Raji (cell line): Measurements from ENCODE around the gene CNKSR2.

ENCODE experiments used
- POLR2A ChIP-seq: IDR thresholded peaks from 2 replicates; pipeline ENCODE4 v1.6.1; 2011; ENCODE audit warnings: low read depth, low read length, control low read depth; ENCODE audit not compliant: insufficient read depth

Gene CNKSR2

DNA sequence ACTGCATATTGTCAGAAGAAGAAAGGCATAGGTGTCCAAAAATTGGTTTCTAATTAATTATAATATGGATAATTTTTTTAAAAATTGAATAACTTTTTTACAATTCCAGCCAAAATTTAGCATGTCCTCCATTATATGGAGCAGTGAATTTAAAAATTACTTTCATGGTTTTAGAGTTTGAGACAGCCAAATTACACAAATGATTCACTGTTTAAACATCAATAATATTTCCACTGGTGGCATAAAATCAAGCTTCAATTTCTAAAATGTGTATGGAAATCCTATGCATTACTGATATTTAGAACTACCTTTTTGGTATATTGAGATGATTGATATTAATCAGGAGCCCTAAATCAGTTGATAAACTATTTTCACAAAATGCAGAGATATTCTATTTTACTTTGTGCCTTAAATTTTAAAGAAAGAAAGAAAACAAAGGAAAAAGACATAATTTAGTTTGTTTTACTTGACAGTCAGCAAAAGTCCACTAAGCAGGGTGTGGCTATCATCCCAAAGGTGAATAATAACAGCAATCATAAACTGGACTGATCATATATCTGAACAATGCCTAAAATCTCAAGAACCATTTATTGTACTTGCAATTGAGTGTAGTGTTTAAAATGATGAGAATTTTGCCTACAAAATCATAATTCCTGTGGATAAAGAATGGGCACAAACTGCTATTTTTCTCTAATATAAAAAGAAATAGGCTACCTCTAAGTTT is 249.7 kb downstream of the CNKSR2 start:
- no peak for TF ChIP-seq POLR2A

DNA sequence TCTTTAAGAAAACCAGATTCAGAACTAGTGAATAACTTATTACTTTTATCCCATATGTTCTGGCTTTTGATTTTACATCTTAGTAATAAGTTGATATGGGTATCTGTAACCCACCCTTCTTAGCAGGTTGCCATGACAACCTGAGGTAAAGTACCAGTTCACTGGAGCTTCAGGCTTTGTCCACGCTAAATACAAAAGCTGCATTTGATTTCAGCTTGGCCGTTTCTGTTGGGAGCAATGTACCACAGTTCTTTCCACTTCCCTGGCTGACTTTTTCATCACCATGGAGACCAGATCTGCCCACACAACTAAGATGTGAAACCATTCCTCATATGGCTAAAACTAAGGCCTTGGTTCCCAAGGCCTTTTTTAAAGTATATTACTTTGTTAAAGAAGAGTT is 257.8 kb downstream of the CNKSR2 start:
- TF ChIP-seq POLR2A = no peak

DNA sequence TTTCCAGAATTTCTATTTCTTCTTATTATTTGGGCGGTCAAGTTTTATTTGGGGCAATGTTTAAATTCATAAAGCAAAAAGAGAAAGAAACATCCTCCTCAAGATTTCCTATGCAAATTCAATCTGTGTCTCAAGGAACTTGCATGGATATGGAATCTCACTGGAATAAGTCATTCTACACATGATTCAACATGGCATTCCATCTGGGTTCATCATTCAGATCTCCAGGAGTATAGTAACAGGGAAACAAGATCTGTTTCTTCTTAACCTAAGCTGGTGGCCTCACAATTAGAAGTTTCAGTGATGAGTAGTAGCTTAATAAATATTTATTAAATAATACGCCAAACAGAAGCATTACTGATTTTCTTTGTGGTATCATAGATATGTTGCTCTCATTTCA is 264.1 kb downstream of the CNKSR2 start:
- TF ChIP-seq POLR2A = no peak

DNA sequence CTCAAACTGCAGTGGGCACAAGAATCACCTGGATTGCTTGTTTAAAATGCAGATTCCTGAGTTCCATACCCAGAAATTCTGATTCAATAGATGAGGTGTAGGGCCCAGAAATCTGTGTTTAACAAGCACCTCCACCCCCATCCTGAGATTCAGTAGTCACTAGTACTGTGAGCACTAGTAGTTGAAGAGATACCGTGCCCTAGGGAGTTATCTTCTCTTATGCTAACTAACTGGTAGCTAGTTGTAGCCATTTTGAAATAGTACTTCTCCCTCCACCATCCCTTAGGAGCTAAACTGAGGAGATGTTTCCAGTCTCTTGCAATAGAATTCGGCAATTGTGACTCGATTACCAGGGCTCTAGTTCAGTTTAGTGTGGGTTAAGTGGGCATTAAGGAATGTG is 265.6 kb downstream of the CNKSR2 start:
- no peak for TF ChIP-seq POLR2A

DNA sequence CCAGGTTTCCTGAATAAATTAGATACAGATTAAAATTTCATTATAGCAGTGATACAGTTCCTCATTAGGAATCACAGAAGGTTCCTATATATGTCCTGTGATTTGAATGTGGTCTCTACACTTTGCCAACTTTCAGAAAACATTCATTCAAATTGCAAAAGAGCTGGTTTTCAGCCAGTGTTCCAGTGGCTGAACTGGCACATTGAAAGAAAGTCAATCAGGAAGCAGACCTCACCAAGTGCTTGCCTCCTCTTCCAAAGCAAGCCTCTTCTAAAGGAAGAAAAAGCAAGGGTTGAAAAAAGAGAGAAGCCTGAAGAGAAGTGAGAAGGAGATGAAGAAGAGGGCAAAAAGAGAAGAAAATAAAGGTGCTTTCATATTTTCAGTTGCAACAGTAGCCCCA is 271.2 kb downstream of the CNKSR2 start:
- TF ChIP-seq POLR2A = no peak

DNA sequence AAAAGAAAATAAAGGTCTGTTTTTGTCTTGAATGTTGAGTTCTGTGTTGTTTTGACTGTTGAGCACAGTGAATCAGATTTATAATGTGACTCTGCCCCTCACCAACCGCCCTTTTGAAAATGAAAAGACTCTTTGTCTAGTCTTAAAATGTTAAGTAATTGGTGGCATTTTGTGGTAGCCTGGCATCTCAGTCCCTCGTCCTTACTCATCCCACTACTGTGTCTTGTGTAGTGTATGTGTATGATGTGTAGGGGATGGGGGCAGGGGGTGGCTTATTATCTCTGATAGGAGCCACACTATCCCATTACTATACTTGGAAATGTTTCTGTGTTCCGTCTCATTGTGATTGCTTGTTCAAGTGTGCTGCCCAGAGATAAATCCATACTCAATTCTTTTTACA is 271.7 kb downstream of the CNKSR2 start:
- TF ChIP-seq POLR2A = no peak

DNA sequence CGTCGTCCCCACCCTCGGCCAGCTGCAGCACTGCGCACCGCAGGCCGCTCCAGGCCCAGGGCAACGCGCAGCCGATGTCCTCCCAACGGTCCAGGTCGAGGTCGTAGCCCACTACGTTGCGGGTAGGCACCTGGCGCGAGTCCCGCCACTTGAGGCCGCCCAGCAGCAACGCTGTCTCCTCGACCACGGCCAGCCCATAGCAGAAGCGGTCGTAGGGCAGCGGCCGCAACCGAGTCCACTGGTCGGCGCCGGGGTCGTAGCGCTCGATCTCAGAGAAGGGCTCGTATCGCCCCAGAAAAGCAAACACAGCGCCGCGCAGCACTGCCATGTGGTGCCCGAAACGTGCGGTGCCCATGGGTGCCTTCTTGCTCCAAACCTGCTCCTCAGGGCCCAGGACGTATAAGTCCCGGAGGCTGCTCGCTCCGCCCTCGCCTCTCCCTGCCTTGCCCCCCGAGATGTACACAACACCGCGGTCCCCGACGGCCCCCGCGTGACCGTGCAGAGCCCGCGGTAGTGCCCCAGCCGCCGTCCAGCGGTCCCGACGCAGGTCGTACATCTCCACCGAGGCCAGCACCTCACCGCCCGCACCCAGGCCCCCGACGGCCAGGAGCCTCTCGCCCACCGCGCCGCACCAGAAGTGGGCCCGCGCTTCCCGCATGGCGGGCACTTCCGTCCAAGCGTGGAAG is 281.8 kb downstream of the CNKSR2 start:
- TF ChIP-seq POLR2A = no peak

DNA sequence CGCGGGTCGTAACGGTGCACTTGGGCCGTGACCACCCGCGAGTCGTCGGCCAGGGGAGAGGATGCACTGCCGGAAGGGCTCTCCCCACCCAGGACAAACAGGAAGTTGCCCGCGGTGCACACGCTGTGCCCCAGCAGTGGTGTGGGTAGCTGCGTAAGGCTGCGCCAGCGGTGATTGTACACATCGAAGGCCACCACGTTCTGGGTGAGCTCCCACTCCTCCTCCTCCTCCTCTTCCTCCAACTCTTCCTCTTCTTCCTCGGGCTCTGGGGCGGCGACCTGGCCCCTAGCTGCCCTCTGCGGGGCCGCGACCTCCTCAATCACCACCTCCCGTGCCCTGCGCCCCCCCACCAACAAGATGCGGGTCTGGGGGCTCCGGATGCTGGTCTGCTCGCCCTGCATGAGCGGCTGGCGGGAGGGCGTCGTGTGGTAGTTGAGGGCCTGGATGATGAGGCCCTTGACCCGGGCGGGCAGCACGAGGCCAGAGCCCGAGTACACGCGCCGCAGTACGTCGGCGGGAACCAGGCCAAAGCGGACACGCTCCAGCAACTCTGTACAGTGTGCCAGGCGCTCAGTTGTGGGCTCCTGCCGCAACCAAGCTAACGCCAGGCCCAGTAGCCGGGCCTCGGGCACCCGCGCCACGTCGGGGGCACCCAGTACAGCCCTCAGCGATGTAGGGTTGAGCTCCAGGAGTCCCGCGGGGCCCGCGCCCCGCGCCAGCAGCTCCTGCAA is 282.5 kb downstream of the CNKSR2 start:
- TF ChIP-seq POLR2A = no peak

DNA sequence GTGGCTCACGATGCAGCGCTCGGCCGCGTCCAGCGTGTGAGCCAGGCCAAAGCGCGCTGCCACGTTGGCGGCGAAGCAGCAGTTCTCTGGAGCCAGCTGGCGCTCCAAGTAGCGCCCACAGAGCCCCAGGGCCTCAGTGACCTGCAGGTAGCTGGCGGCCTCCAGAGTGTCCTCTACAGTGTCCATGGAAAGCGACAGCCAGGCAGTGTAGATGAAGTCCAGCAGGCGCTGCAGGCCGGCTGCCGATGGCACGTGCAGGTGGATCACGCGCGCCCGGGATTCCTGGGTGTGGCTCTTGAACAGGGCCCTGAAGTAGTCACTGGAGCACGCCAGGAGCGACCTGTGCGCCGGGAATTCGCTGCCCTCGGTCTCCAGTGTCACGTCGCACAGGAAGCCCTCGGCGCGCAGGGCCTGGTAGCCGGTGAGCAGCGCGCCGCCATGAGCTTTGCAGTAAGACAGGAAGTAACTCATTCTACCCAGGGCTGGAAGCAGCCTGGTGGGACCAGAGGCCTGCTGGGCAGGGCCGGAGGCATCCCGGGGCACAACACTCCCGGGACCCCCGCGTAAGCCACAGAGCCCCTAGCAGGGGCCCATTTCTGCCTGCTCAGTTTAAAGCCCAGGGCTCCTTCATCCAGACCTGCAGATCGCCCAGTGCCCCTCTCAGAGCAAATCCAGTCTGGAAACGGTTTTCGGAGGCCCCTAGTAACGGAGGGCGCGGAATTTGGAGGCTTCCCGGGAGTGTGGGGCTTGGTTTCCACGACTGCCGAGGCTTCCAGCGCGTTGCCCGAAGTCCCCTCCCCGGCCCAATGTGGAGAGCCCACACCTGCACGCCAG is 283.3 kb downstream of the CNKSR2 start:
- no peak for TF ChIP-seq POLR2A

DNA sequence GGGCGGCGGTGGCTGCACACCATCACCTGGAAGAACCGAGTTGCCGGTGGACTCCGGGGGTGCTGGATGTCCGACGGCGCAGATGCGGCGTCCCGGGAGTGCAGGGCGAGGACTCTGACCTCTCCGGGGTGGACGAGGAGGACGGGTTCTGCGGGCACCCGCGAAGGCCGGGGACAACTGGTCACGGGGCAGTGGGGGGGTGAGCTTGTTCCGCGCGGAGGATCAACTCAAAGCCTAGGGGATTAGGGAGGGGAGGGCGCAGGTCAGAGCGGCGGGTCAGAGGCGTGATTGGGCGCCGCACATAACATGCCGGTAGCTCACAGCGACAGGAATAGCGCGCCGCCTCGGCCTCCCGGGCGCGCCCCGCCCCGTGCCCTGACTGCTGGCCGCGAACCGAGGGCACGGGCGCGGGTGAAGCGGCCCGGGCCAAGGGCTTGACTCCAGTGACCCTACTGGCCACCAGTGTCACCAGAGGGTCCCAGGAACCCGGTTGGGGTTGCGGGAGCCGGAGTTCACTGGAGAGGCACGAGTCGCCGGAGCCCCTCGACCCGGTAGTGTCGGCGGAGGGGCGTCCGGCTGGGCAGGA is 284.0 kb downstream of the CNKSR2 start, which contains the start of gene KLHL34:
Gene KLHL34, minus strand, starts transcription at position 179 of the 586 bp plus-strand sequence. CDS start 542 bp downstream, outside the sequence.
- TF ChIP-seq POLR2A = no peak

DNA sequence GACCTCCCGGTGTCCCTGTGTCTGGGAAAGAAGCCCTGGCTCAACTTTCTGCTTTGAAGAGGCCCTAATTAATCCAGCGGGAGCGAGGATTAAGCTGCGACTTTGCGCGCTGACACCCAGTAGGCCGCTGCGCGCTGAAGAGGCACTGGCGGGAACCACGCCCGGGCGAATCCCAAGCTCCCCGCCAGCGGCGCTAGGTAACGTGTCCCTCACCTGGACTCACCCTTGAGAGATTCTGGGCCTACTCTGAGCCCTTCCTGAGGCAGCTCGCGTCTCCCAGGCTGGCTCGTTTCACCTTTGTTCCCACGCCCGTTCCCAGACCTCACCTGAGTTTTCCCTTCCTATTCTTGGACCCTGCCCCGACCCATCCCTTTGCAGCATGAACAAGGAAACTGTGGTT is 284.5 kb downstream of the CNKSR2 start:
- TF ChIP-seq POLR2A = no peak

DNA sequence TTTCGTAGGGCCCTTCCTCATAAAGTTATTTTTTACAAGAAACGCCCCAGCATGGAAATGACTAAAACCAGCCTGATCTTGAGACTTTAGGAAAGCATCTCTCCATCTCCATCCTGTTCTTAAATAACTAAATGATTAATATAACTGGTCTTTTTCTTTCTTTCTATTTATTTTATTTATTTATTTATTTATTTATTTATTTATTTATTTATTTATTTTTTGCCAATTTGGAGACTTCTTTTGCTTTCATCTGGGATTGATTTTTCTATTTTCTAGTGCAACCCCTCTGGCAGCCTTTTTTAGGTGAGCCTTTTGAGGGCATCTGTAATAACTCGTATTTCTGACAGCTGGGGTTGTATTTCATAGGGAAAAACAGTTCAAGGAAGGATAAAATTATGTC is 285.1 kb downstream of the CNKSR2 start:
- no peak for TF ChIP-seq POLR2A

DNA sequence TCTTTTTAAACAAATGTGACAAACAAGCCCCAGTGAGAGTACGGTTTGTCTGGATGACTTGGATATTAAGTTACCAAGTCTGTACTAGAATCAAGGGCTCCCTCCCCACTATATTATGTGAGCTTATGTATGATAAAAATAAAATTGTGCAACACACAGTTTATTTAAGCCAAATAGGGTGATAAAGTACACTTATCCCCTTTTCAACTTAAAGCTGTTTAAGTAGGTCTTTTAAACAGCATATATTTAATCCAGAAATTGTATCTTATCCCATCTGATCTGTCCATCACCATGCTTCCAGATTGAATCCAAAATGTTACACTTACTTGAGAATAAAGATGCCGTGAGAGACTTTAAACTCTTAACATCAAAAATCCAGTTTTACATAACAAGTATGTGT is 285.9 kb downstream of the CNKSR2 start:
- no peak for TF ChIP-seq POLR2A

DNA sequence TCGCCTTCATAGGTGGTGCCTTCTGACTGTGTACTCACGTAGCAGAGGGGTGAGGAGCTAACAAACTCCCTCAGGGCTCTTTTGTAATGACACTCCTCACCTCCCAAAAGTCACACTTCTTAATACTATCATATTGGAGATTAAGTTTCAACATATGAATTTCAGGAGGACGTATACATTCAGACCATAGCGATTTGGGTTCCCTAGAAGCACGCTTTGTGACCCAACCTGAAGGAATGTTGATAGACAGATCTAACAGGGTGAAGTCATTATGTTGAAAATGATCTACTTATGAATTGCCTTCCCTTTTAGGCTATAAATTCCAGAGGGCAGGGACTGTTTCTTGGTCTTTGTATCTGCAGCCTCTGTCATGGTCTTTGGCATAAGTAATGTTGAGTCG is 287.1 kb downstream of the CNKSR2 start:
- no peak for TF ChIP-seq POLR2A

DNA sequence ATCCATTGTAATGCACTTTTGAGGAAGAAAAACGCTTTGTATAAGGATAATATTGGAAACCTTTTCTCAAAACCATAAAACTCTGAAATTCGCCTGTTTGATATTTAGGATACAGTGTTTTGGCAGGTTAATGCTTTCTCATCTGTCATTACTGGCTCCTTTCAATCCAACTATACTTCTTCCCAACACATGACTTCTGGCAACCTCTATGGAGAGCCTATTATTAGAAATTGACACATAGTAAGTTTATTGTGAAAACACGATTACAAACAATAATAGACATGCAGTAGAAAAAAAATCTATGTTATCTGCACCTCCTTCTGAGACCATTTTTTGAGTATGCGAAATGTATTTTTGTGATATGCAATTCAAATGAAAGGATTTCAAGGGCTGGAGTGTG is 288.5 kb downstream of the CNKSR2 start:
- TF ChIP-seq POLR2A = no peak
